Gastrocnemius medialis (tissue), 4 donors: ENCODE results near the gene AMIGO3.

ENCODE experiments used
- POLR2A ChIP-seq, 2 donors: fragments of 450-650 bp; IDR thresholded peaks; one replicate each; pipeline ENCODE4 v1.6.1; 2017; ENCODE audit warnings: antibody characterized with exemption in 2 of 2, mild to moderate bottlenecking in 2 of 2, moderate library complexity in 2 of 2
- TF ChIP-seq, protein P1 (sequence below), 5 experiments: fragments of 450-650 bp in 3 of 5; fragments of 200-600 bp in 2 of 5; sonication (generic) in 2 of 5; IDR thresholded peaks in 4 of 5; conservative IDR thresholded peaks in 1 of 5; 1 replicate in 4 of 5; 2 replicates in 1 of 5; pipeline ENCODE4 v1.5.1; 2016 to 2019; ENCODE audit warnings: antibody characterized with exemption in 5 of 5, mild to moderate bottlenecking in 3 of 5, moderate library complexity in 3 of 5

DNA sequence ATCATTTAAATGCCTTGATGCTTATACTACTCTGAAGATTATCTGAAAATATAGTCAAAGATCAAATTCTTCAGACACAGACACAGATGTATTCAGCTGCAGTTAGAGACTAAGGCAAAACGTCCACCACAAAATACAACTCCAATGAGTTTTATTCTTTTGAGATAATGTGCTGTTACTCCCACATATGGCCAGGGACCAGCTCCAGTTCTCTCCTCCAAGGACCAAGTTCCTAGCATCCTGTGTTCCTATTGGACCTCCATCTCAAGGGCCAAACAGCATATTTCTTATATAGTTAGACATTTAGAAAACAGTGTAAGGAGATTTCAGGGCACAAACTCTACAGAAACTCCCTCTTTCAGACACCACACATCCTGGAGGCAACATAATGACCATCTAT is 39.7 kb upstream of the AMIGO3 start:
- TF ChIP-seq, protein P1, sequence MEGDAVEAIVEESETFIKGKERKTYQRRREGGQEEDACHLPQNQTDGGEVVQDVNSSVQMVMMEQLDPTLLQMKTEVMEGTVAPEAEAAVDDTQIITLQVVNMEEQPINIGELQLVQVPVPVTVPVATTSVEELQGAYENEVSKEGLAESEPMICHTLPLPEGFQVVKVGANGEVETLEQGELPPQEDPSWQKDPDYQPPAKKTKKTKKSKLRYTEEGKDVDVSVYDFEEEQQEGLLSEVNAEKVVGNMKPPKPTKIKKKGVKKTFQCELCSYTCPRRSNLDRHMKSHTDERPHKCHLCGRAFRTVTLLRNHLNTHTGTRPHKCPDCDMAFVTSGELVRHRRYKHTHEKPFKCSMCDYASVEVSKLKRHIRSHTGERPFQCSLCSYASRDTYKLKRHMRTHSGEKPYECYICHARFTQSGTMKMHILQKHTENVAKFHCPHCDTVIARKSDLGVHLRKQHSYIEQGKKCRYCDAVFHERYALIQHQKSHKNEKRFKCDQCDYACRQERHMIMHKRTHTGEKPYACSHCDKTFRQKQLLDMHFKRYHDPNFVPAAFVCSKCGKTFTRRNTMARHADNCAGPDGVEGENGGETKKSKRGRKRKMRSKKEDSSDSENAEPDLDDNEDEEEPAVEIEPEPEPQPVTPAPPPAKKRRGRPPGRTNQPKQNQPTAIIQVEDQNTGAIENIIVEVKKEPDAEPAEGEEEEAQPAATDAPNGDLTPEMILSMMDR (IDR thresholded peaks at IDR 0.05 in 4 of 5, conservative IDR thresholded peaks at IDR 0.05 in 1 of 5), result no peak
- no peak for TF ChIP-seq POLR2A (IDR thresholded peaks at IDR 0.05)
